ENCODE measurements around the gene FOXJ1.

The FOXJ1 gene

DNA sequence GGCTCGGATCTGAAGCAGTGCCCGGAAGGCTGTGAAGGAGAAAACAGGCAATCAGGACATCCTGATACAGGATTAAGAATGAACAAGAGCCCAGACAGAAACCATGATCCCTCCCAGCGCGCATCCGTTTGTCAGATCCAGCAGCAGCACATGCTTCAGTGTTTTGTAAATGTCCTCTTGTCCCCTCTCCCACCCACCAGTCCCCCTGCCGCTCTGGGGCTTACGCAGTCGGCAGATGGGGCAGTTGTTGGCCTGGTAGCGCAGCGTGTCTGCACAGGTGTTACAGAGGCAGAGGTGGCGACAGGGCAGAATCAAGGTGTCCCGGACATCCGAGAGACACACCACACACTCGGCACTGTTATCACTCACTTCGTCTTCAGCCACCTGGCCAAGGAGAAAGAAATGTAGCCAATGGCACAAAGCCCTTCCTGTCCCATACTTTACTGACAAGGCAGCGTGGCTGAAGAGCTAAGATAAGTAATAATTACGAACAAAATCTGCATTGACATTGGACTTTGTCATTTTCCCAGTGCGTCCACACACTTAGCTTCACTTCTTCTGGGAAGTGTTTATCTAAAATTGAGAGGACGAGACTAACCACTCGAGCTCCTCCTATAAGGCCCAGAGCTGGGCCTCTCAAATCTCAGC, 20.7 kb upstream of the FOXJ1 start:
- Histone ChIP-seq H3K4me3 (IDR thresholded peaks at IDR 0.05; ENCODE audit: insufficient read depth, low read depth, low read length) (no peak overlapping the region), H3K4me2 (no peak overlapping the region), H3K4me1 (ENCODE audit: low read depth, poor library complexity, severe bottlenecking) (no peaks in the 10 kb centered on the region), H3K79me2 (ENCODE audit: insufficient read depth, low read depth) (no peaks in the 10 kb centered on the region), H2AFZ (ENCODE audit: low read depth) (no peak overlapping the region), H3K9ac (no peak overlapping the region), H3K36me3 (ENCODE audit: insufficient read depth) (no peaks in the 10 kb centered on the region), H3K27ac (no peak overlapping the region), H3K27me3 (ENCODE audit: insufficient read depth, low read depth) (no peaks in the 10 kb centered on the region), H4K20me1 (ENCODE audit: insufficient read depth) (no peaks in the 10 kb centered on the region)
- TF ChIP-seq, protein P1, sequence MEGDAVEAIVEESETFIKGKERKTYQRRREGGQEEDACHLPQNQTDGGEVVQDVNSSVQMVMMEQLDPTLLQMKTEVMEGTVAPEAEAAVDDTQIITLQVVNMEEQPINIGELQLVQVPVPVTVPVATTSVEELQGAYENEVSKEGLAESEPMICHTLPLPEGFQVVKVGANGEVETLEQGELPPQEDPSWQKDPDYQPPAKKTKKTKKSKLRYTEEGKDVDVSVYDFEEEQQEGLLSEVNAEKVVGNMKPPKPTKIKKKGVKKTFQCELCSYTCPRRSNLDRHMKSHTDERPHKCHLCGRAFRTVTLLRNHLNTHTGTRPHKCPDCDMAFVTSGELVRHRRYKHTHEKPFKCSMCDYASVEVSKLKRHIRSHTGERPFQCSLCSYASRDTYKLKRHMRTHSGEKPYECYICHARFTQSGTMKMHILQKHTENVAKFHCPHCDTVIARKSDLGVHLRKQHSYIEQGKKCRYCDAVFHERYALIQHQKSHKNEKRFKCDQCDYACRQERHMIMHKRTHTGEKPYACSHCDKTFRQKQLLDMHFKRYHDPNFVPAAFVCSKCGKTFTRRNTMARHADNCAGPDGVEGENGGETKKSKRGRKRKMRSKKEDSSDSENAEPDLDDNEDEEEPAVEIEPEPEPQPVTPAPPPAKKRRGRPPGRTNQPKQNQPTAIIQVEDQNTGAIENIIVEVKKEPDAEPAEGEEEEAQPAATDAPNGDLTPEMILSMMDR (conservative IDR thresholded peaks at IDR 0.05; ENCODE audit: low read depth, low read length) = no peak

DNA sequence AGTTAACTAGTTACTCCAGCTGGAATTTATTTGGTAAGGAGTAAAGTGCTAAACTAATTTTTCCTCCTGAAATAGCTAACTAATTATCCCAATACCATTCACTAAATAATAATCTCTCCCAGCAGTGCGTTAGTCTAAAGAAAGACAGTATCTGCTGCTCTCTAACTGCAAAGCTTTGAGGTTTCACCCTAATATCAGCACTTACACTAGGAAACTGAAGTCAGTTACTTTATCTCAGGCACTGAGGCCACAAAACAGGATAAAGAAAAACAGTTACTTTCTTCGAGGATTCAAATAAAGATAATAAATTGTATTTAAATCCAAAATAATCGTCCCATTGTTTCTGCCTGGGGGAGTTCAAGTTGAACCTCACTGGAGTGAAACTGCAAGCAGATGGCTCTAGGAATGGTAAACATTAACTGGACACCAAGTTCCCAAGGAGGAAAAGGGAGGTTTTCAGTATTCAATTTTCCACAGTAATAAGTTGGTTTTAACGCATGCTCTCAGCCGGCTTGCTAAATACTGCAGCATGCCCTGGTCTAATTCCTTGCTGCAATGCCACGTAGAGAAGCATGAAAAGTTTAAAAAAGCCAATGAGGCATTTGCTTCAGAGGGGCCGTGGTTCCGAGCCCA, 20.0 kb upstream of the FOXJ1 start:
- no peak overlapping the region for H2AFZ ChIP-seq (ENCODE audit: low read depth)
- TF ChIP-seq, protein P1 (conservative IDR thresholded peaks at IDR 0.05; ENCODE audit: low read depth, low read length) = no peak
- H3K36me3 ChIP-seq (ENCODE audit: insufficient read depth) = no peaks in the 10 kb centered on the region
- no peaks in the 10 kb centered on the region for H4K20me1 ChIP-seq (ENCODE audit: insufficient read depth)
- H3K4me1 ChIP-seq (ENCODE audit: low read depth, poor library complexity, severe bottlenecking) = no peaks in the 10 kb centered on the region
- no peak overlapping the region for H3K9ac ChIP-seq
- no peak overlapping the region for H3K27ac ChIP-seq
- no peaks in the 10 kb centered on the region for H3K79me2 ChIP-seq (ENCODE audit: insufficient read depth, low read depth)
- no peak overlapping the region for H3K4me3 ChIP-seq (IDR thresholded peaks at IDR 0.05; ENCODE audit: insufficient read depth, low read depth, low read length)
- no peak overlapping the region for H3K4me2 ChIP-seq
- H3K27me3 ChIP-seq (ENCODE audit: insufficient read depth, low read depth) = no peaks in the 10 kb centered on the region

DNA sequence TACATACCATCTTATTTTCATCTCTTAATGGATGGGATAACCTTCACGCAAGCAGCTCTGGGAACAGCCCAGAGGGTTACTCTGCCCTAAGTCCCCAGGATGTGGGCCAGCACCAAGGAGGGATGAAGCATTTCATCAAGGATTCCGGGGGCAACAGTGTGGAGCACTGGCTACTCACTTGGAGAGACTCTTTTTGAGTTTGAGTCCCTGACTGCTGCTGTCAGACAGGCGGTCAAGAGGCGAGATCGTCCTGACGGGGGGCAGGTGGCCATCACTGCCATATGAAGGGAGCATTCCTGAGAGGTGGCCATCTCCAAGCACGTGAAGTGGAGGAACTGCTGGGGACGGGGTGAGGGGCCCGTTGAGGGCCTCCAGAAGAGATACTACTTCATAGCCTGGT, 18.1 kb upstream of the FOXJ1 start:
- no peaks in the 10 kb centered on the region for H4K20me1 ChIP-seq (ENCODE audit: insufficient read depth)
- TF ChIP-seq, protein P1 (conservative IDR thresholded peaks at IDR 0.05; ENCODE audit: low read depth, low read length) = no peak
- no peak overlapping the region for H3K9ac ChIP-seq
- no peaks in the 10 kb centered on the region for H3K79me2 ChIP-seq (ENCODE audit: insufficient read depth, low read depth)
- H2AFZ ChIP-seq (ENCODE audit: low read depth) = no peak overlapping the region
- H3K27ac ChIP-seq = no peak overlapping the region
- no peak overlapping the region for H3K4me2 ChIP-seq
- H3K27me3 ChIP-seq (ENCODE audit: insufficient read depth, low read depth) = no peaks in the 10 kb centered on the region
- no peak overlapping the region for H3K4me3 ChIP-seq (IDR thresholded peaks at IDR 0.05; ENCODE audit: insufficient read depth, low read depth, low read length)
- H3K4me1 ChIP-seq (ENCODE audit: low read depth, poor library complexity, severe bottlenecking) = no peaks in the 10 kb centered on the region
- H3K36me3 ChIP-seq (ENCODE audit: insufficient read depth) = no peaks in the 10 kb centered on the region

DNA sequence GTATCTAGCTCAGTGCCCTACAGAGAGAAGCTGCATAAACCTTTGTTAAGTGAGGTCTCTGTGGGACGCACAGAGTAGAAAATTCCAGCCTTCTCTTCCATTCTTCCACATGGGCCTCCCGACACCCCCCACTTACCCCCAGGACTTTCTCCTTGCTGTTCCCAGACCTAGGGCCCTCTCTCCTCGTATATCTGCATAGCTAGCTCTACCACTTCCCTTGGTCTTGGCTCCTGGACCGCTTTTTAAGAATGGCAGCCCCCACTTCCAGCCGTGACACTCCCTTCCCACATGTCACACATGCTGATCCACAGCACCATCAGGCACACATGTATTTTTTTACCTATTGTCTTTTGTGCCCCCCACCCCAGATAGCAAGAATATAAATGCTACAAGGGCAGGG, 16.7 kb upstream of the FOXJ1 start:
- Histone ChIP-seq H3K36me3 (ENCODE audit: insufficient read depth) (no peaks in the 10 kb centered on the region), H4K20me1 (ENCODE audit: insufficient read depth) (no peaks in the 10 kb centered on the region), H3K27ac (no peak overlapping the region), H3K4me1 (ENCODE audit: low read depth, poor library complexity, severe bottlenecking) (no peaks in the 10 kb centered on the region), H3K4me2 (no peak overlapping the region), H3K9ac (no peak overlapping the region), H3K27me3 (ENCODE audit: insufficient read depth, low read depth) (no peaks in the 10 kb centered on the region), H3K4me3 (IDR thresholded peaks at IDR 0.05; ENCODE audit: insufficient read depth, low read depth, low read length) (no peak overlapping the region), H3K79me2 (ENCODE audit: insufficient read depth, low read depth) (no peaks in the 10 kb centered on the region), H2AFZ (ENCODE audit: low read depth) (no peak overlapping the region)
- TF ChIP-seq, protein P1 (conservative IDR thresholded peaks at IDR 0.05; ENCODE audit: low read depth, low read length) = no peak
